Measurements from ENCODE around the gene MT1G. TPM values are rescaled to one million over a fixed set of nuclear protein-coding genes. Genes with fewer than 3 reads are reported as not detected.

The MT1G gene
- total RNA-seq, 1 experiment from 2014 or later: not detected

DNA sequence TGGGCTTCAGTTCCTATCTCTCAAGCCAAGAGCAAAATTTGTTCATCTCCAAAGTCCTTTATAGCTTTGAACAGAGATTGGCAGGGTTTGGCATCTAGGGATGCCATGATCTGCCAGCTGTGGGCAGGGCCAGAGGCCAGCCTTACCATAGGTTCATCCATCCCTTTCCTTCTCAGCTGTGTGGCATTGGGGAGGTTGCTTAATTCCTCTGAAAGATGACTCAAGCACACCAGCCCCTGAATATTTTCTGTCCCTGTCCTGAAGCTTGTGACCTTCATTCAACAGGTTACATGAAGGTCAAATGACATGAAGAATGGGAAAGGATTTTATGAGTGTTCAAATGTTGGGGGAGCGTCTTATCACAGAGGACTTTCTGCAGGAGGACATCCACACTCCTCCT, 3.4 kb downstream of the MT1G start:
- DNase-seq: no peak

DNA sequence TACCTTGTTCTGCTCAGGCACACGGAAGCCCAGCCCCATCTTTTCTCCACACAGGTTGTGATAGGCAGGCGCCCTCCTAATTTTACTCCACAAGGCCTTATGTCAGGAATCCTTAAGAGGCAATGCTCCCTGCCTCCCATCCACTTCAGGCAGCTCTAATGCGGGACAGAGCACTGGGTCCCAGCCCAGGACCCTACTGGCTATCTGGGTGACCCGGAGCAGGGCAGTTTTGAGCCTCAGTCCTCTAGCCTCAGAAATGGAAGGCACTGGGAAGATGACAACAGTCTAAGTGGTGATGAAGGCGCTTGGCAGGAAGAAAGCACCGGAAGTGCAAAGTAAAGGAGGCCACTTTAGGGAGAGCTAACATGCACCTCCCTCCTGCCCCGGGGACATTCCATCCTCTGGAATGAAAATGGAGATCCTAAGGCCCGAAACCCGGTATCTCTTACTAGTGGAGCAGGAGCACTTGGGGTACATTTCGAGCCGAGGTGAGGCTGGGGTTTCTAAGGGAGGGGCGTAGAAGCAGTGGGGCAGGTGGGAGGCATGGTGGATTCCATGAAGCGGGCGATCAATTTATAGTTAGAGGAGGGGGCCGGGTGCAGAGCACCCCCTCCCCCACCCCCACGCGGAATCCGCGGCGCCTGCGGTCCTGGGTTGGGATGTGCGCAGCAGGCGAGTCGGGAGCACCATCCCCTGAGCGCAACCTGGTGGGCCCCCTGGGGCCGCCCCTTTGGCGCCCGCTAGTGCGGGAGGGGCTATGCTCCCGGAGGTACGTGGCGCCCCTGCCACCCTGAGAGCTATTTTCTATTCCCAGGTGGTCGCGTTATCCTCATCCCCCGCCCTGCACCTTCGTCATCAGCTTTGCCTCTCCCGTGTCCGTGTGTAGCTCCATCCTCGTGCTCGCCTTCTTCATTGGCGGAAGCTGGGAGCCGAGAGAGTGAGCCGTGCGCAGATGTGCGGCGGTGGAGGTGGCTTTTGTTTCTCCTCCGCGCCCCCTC, 5.2 kb downstream of the MT1G start:
- H3K4me3 ChIP-seq (ENCODE audit: low read length): no peak overlapping the region
- H3F3A ChIP-seq (ENCODE audit: low read length, unreplicated experiment): no peaks in the 10 kb centered on the region
- no peaks in the 10 kb centered on the region for H3K27me3 ChIP-seq (ENCODE audit: low read length)
- H3K27ac ChIP-seq (ENCODE audit: low read length): no peak overlapping the region
- H3K36me3 ChIP-seq (ENCODE audit: low read depth, low read length): no peaks in the 10 kb centered on the region
- ATAC-seq (no peak), DNase-seq (no peak)
- ChIA-PET CTCF (no interaction called here), POLR2A (ENCODE audit: unreplicated experiment) (interaction anchor here (0.6 kb wide), 1 partner anchor 1489 kb away, joined by 21 read pairs; no protein-coding TSS in a partner anchor)
- H3K4me1 ChIP-seq (ENCODE audit: insufficient read depth, low read length): peaks cover 6% of the 10 kb centered on the region; the same call in 1 of the 2 replicates
- H3K9ac ChIP-seq (ENCODE audit: low read length): no peak overlapping the region
- no peaks in the 10 kb centered on the region for H3K79me2 ChIP-seq (ENCODE audit: low read length)
- TF ChIP-seq EZH2phosphoT487 (IDR thresholded peaks at IDR 0.05; ENCODE audit: borderline replicate concordance, low read length) (no peak), EZH2 (IDR thresholded peaks at IDR 0.05; ENCODE audit: low read length, unreplicated experiment) (no peak)
- TF ChIP-seq, protein P1, sequence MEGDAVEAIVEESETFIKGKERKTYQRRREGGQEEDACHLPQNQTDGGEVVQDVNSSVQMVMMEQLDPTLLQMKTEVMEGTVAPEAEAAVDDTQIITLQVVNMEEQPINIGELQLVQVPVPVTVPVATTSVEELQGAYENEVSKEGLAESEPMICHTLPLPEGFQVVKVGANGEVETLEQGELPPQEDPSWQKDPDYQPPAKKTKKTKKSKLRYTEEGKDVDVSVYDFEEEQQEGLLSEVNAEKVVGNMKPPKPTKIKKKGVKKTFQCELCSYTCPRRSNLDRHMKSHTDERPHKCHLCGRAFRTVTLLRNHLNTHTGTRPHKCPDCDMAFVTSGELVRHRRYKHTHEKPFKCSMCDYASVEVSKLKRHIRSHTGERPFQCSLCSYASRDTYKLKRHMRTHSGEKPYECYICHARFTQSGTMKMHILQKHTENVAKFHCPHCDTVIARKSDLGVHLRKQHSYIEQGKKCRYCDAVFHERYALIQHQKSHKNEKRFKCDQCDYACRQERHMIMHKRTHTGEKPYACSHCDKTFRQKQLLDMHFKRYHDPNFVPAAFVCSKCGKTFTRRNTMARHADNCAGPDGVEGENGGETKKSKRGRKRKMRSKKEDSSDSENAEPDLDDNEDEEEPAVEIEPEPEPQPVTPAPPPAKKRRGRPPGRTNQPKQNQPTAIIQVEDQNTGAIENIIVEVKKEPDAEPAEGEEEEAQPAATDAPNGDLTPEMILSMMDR (conservative IDR thresholded peaks at IDR 0.05; ENCODE audit: low read depth, low read length): no peak
- BruUV-seq (replicated peaks): no TSS peak
- H3K4me2 ChIP-seq (ENCODE audit: low read length): no peak overlapping the region
- intact Hi-C loops (cut with micrococcal nuclease): no loop called here
- no peaks in the 10 kb centered on the region for H3K9me3 ChIP-seq (ENCODE audit: low read length)
- no peak overlapping the region for H2AFZ ChIP-seq (ENCODE audit: low read length)
- no peaks in the 10 kb centered on the region for H3K9me2 ChIP-seq (replicated peaks; ENCODE audit: low read length)
- H4K20me1 ChIP-seq (ENCODE audit: low read length): no peaks in the 10 kb centered on the region

More for the DNA sequence above, 3.4 kb downstream of the MT1G start:
- H3K4me1 ChIP-seq (ENCODE audit: insufficient read depth, low read length): no peaks in the 10 kb centered on the region
- CTCF ChIA-PET: no interaction called here
- POLR2A ChIA-PET (ENCODE audit: unreplicated experiment): no interaction called here
- TF ChIP-seq, protein P1 (conservative IDR thresholded peaks at IDR 0.05; ENCODE audit: low read depth, low read length): no peak
- no peak for TF ChIP-seq EZH2 (IDR thresholded peaks at IDR 0.05; ENCODE audit: low read length, unreplicated experiment)
- no peak overlapping the region for H3K27ac ChIP-seq (ENCODE audit: low read length)
- H3K9ac ChIP-seq (ENCODE audit: low read length): no peak overlapping the region
- H3K4me2 ChIP-seq (ENCODE audit: low read length): no peak overlapping the region
- H4K20me1 ChIP-seq (ENCODE audit: low read length): no peaks in the 10 kb centered on the region
- H3K4me3 ChIP-seq (ENCODE audit: low read length): no peak overlapping the region
- no peaks in the 10 kb centered on the region for H3K36me3 ChIP-seq (ENCODE audit: low read depth, low read length)
- no peaks in the 10 kb centered on the region for H3K79me2 ChIP-seq (ENCODE audit: low read length)
- no peaks in the 10 kb centered on the region for H3K9me3 ChIP-seq (ENCODE audit: low read length)
- no peaks in the 10 kb centered on the region for H3K9me2 ChIP-seq (replicated peaks; ENCODE audit: low read length)
- no peaks in the 10 kb centered on the region for H3F3A ChIP-seq (ENCODE audit: low read length, unreplicated experiment)
- H3K27me3 ChIP-seq (ENCODE audit: low read length): no peaks in the 10 kb centered on the region
- no peak overlapping the region for H2AFZ ChIP-seq (ENCODE audit: low read length)
- BruUV-seq (replicated peaks): no TSS peak
- ATAC-seq: no peak
- intact Hi-C loops (cut with micrococcal nuclease): no loop called here
